Stomach (tissue), 4 donors: ENCODE measurements around the gene DNTT.

Experiments used
- CTCF ChIP-seq, 7 experiments: fragments of 450-650 bp in 4 of 7; fragments of 200-600 bp in 3 of 7; sonication (generic) in 3 of 7; IDR thresholded peaks; one replicate each; pipeline ENCODE4 v1.5.1; 2016 to 2019; ENCODE audit warnings: antibody characterized with exemption in 7 of 7, control low read depth in 2 of 7, mild to moderate bottlenecking in 1 of 7
- POLR2A ChIP-seq, 4 donors: fragments of 450-650 bp; IDR thresholded peaks; one replicate each; pipeline ENCODE4 v1.6.1; 2016; ENCODE audit warnings: antibody characterized with exemption in 4 of 4, control low read depth in 2 of 4, mild to moderate bottlenecking in 1 of 4, moderate library complexity in 1 of 4

DNA sequence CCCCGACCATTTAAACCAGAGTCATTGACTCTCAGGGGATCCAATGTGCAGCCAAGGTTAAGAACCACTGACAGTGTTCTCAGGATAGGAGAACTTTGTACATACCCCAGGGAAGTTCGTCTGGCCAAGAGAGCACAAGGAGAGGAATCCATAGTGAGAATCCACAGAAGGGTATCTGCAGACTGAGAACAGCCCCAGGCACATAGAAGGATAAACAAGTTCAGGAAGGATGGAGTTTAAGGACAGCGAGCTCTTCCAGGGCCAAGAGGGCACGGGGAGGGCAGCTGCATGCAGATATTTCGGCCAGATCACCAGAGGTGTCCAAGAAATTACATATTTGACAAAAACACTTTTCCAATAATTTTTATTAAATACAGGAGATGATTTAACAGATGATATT is 49.3 kb upstream of the DNTT start:
- TF ChIP-seq CTCF (IDR thresholded peaks at IDR 0.05), result no peak
- TF ChIP-seq POLR2A (IDR thresholded peaks at IDR 0.05), result no peak
